Spleen (tissue), 7 donors: ENCODE results near the gene GSS.

Experiments used
- POLR2AphosphoS5 ChIP-seq, 3 donors: sonication (generic); formaldehyde crosslinking; IDR thresholded peaks; one replicate each; pipeline ENCODE4 v1.5.1; 2017; ENCODE audit warnings: antibody characterized with exemption in 3 of 3
- TF ChIP-seq, protein P1 (sequence below), 11 experiments: fragments of 200-600 bp in 7 of 11; fragments of 450-650 bp in 4 of 11; sonication (generic) in 4 of 11; IDR thresholded peaks in 8 of 11; conservative IDR thresholded peaks in 3 of 11; 1 replicate in 7 of 11; 2 replicates in 4 of 11; pipeline versions ENCODE4 v1.4.0 to v1.8.0; 2016 to 2021; ENCODE audit warnings: antibody characterized with exemption in 11 of 11, inconsistent platforms in 4 of 11, mild to moderate bottlenecking in 1 of 11
- donor health status: DM: no; HTN: no; CAD: no; lungs with moderate emphysema.
- donor health status: DM: no; HTN: no; CAD: no.
- donor health status: DM: no; HTN: no; CAD: no.

DNA sequence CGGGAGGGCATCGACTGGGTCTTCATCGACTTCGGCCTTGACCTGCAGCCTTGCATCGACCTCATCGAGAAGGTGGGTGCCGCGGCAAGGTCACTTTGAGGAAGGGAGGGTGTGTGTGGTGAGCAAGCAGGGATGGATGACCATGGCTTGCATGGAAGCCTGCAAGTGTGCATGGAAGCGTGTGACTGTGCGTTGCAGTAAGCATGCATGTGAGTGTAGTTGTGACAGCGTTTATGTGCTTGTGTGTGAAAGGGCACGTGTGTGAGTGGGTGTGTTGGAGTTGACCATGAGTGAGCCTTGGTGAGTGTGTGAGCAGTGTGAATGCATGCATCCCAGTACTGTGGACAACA lies 32.6 kb upstream of the GSS start:
- TF ChIP-seq, protein P1, sequence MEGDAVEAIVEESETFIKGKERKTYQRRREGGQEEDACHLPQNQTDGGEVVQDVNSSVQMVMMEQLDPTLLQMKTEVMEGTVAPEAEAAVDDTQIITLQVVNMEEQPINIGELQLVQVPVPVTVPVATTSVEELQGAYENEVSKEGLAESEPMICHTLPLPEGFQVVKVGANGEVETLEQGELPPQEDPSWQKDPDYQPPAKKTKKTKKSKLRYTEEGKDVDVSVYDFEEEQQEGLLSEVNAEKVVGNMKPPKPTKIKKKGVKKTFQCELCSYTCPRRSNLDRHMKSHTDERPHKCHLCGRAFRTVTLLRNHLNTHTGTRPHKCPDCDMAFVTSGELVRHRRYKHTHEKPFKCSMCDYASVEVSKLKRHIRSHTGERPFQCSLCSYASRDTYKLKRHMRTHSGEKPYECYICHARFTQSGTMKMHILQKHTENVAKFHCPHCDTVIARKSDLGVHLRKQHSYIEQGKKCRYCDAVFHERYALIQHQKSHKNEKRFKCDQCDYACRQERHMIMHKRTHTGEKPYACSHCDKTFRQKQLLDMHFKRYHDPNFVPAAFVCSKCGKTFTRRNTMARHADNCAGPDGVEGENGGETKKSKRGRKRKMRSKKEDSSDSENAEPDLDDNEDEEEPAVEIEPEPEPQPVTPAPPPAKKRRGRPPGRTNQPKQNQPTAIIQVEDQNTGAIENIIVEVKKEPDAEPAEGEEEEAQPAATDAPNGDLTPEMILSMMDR (IDR thresholded peaks at IDR 0.05 in 8 of 11, conservative IDR thresholded peaks at IDR 0.05 in 3 of 11) = no peak
- TF ChIP-seq POLR2AphosphoS5 (IDR thresholded peaks at IDR 0.05) = peak; percentile 21 to 64 (median 39)
